Panc1 (cell line): ENCODE measurements around the gene TMC7.

Source experiments
- POLR2AphosphoS5 ChIP-seq: IDR thresholded peaks from 2 replicates; pipeline ENCODE4 v1.6.1; 2012; ENCODE audit warnings: mild to moderate bottlenecking, low read depth, low read length, moderate library complexity
- TF ChIP-seq, protein P1 (sequence below): fragments of 450-650 bp; IDR thresholded peaks from 2 replicates; pipeline ENCODE4 v1.5.1; 2017; ENCODE audit warnings: mild to moderate bottlenecking
- TF ChIP-seq, protein P2 (sequence below), 2 experiments: IDR thresholded peaks; 2 replicates each; pipeline ENCODE4 v1.6.1; 2011 to 2012; ENCODE audit warnings: low read depth in 2 of 2, control low read depth in 1 of 2, low read length in 1 of 2, mild to moderate bottlenecking in 1 of 2, moderate library complexity in 1 of 2; ENCODE audit not compliant: insufficient read depth in 1 of 2

DNA sequence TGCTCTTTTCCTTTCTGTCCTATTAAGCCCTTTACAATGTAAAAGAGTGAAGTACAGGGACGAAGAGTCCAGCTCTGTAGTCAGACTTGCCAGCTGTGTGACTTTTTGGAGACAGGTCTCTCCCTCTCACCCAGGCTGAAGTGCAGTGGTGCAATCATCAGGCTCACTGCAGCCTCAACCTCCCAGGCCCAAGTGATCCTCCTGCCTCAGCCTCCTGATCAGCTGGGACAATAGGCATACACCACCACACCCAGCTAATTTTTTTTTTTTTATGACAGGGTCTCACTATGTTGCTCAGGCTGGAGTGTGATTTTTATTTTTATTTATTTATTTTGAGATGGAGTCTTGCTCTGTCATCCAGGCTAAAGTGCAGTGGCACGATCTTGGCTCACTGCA is 122.9 kb downstream of the TMC7 start:
- TF ChIP-seq, protein P1, sequence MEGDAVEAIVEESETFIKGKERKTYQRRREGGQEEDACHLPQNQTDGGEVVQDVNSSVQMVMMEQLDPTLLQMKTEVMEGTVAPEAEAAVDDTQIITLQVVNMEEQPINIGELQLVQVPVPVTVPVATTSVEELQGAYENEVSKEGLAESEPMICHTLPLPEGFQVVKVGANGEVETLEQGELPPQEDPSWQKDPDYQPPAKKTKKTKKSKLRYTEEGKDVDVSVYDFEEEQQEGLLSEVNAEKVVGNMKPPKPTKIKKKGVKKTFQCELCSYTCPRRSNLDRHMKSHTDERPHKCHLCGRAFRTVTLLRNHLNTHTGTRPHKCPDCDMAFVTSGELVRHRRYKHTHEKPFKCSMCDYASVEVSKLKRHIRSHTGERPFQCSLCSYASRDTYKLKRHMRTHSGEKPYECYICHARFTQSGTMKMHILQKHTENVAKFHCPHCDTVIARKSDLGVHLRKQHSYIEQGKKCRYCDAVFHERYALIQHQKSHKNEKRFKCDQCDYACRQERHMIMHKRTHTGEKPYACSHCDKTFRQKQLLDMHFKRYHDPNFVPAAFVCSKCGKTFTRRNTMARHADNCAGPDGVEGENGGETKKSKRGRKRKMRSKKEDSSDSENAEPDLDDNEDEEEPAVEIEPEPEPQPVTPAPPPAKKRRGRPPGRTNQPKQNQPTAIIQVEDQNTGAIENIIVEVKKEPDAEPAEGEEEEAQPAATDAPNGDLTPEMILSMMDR = no peak
- TF ChIP-seq POLR2AphosphoS5 = no peak
- TF ChIP-seq, protein P2, sequence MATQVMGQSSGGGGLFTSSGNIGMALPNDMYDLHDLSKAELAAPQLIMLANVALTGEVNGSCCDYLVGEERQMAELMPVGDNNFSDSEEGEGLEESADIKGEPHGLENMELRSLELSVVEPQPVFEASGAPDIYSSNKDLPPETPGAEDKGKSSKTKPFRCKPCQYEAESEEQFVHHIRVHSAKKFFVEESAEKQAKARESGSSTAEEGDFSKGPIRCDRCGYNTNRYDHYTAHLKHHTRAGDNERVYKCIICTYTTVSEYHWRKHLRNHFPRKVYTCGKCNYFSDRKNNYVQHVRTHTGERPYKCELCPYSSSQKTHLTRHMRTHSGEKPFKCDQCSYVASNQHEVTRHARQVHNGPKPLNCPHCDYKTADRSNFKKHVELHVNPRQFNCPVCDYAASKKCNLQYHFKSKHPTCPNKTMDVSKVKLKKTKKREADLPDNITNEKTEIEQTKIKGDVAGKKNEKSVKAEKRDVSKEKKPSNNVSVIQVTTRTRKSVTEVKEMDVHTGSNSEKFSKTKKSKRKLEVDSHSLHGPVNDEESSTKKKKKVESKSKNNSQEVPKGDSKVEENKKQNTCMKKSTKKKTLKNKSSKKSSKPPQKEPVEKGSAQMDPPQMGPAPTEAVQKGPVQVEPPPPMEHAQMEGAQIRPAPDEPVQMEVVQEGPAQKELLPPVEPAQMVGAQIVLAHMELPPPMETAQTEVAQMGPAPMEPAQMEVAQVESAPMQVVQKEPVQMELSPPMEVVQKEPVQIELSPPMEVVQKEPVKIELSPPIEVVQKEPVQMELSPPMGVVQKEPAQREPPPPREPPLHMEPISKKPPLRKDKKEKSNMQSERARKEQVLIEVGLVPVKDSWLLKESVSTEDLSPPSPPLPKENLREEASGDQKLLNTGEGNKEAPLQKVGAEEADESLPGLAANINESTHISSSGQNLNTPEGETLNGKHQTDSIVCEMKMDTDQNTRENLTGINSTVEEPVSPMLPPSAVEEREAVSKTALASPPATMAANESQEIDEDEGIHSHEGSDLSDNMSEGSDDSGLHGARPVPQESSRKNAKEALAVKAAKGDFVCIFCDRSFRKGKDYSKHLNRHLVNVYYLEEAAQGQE (IDR thresholded peaks at IDR 0.05; ENCODE audit: insufficient read depth in 1 of 2, low read depth in 2 of 2, low read length in 1 of 2) = no peak
